Coronary artery (tissue), 2 donors: ENCODE measurements around the gene ZFP37.

ENCODE experiments used
- DNase-seq: peaks from one replicate; pipeline ENCODE4 v3.0.0-alpha.2; 2017; ENCODE audit warnings: low spot score
- H3K27ac ChIP-seq, 2 donors: fragments of 200-600 bp; sonication (generic); one replicate each; pipeline ENCODE4 v1.5.1; 2016 to 2019
- H3K4me3 ChIP-seq: fragments of 200-600 bp; sonication (generic); 2 replicates; pipeline ENCODE4 v1.5.1; 2016; ENCODE audit warnings: mild to moderate bottlenecking, moderate library complexity
- TF ChIP-seq, protein P1 (sequence below): fragments of 200-600 bp; sonication (generic); IDR thresholded peaks from one replicate; pipeline ENCODE4 v1.5.1; 2019; ENCODE audit warnings: antibody characterized with exemption

ZFP37 gene

GRCh38 chr9:112997236-112997941 is 59.1 kb downstream of the ZFP37 start:
- no peak for DNase-seq
- TF ChIP-seq, protein P1, sequence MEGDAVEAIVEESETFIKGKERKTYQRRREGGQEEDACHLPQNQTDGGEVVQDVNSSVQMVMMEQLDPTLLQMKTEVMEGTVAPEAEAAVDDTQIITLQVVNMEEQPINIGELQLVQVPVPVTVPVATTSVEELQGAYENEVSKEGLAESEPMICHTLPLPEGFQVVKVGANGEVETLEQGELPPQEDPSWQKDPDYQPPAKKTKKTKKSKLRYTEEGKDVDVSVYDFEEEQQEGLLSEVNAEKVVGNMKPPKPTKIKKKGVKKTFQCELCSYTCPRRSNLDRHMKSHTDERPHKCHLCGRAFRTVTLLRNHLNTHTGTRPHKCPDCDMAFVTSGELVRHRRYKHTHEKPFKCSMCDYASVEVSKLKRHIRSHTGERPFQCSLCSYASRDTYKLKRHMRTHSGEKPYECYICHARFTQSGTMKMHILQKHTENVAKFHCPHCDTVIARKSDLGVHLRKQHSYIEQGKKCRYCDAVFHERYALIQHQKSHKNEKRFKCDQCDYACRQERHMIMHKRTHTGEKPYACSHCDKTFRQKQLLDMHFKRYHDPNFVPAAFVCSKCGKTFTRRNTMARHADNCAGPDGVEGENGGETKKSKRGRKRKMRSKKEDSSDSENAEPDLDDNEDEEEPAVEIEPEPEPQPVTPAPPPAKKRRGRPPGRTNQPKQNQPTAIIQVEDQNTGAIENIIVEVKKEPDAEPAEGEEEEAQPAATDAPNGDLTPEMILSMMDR = no peak

More at GRCh38 chr9:112997236-112997941, 59.1 kb downstream of the ZFP37 start:
- H3K27ac ChIP-seq = no peak overlapping the region
- H3K4me3 ChIP-seq = no peak overlapping the region
